NCI-H1930 (cell line): ENCODE results near the gene LACRT.
"Not testable (repeated sequence)": the region's sequence is repeated elsewhere in the genome, so short reads cannot be mapped to it uniquely, and the experiment has no call there.

ENCODE experiments used
- DNase-seq, 2 experiments: peaks; one replicate each; lab custom pipeline; 2025; lab: John Stamatoyannopoulos, UW

The LACRT gene

DNA sequence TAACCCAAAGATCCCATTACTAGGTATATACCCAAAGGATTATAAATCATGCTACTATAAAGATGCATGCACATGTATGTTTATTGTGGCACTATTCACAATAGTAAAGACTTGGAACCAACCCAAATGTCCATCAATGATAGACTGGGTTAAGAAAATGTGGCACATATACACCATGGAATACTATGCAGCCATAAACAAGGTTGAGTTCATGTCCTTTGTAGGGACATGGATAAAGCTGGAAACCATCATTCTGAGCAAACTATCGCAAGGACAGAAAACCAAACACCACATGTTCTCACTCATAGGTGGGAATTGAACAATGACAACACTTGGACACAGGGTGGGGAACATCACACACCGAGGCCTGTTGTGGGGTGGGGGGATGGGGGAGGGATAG, 4.4 kb upstream of the LACRT start:
- DNase-seq, result not testable (repeated sequence)

DNA sequence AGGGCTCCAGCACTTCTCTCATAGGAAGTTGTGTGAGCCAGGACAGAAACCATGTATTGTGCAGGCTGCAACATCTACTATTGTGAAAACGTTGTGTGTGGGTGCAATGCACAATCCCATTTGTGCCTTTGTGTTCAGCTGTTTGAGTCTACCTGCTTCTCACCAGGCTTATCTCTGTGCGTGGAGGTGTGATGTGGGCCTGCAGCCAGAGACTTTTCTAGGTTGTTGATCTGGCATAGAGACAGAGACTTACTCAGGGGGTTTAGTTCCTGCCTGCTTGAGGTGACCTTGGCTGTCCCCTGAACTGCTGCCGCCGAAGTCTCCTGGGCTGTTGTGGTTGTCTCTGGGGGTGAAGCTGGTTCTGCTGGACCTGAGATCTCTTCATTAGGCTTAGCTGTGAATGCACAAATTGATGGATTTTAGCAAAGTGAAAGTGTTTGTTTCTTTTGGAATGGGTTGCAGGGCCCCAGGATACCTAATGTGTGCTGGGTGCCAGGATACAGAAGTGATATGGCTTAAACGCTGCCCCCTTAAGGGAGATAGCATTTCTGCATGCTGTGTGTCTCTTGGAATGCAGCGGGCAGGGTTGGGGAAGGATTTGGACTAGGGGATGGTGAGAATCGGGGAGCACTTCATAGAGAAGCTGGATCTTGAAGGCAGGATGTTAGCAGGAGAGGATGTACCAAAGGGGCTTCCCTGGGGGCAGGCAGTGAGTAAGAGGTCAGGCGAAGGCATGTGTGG, 2.5 kb downstream of the LACRT start:
- no peak for DNase-seq

DNA sequence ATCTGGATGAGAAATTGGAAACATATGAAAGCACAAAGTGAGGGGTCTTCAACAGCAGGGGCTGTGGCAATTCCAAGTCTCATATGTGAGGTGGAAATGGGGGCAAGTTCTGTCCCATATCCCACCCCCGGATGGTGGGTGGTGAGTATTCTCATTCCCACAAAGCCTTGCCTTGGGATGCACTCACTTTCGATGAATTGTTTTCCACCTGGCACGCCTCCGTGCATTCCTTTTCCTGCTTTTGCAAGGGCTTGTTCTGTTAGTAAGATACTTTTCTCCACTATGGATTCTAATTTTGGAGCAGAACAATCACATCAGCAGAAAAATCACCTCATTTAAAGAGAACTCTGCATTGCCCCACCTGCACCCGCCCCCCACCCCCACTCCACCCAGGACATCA, 3.1 kb downstream of the LACRT start:
- DNase-seq, result no peak

DNA sequence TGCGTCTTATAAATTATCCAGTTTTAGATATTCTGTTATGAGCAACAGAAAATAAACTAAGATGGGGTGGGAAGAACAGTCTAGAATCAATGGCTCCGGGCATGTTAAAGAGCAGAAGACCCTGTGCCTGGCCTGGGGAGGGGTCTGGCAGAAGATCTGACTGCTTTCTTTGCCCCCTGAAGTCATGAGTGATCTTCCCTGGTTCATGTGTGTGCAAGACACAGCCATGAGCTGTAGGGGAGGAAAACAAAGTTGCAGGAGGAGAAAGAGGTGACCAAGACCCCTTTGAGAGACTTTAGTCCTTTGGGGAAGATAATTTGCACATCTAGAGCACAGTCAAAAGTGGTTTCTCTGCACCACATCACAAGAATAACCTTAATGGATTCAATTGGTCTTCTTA, 4.8 kb downstream of the LACRT start:
- no peak for DNase-seq

DNA sequence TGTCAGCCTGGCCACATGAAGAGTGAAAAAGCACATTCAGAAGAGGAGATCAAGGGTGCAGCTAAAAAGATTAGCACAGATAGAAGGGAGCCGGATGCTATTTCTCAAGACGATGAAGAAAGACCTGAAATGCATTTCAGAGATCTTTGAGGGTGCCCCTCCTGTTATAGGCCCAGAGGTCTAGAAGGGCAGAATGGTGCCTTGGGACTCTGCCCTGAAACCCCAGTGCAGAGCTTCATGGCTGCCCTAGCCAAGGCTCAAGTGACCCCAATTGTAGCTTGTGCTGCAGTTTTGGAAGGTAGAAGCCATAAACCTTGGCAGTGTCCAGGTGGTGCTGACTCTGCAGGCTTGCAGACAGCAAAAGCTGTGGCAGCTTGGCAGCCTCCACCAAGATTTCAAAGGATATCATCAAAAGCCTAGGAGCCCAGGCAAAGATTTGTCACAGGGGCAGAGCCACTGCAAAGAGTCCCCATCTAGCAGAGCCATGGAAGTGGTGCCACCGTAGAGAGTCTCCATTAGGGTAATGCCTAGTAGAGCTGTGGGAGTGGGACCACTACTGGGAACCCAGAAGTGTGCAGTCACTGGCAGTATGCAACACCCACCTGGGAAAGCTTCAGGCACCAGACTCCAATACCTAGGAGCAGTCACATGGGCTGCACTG, 6.4 kb downstream of the LACRT start:
- DNase-seq, result no peak

DNA sequence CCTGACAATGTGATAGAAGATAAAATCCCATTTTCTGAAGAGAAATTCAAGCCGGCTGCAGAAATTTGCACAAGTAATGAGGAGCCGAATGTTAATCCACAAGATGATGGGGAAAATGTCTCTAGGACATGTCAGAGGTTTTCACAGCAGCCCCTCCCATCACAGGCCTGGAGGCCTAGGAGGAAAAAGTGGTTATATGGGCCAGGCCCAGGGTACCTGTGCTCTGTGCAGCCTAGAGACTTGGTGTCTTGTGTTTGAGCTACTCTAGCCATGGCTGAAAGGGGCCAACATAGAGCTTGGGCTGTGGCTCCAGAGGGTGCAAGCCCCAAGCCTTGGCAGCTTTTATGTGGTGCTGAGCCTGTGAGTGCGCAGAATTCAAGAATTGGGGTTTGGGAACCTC, 7.4 kb downstream of the LACRT start:
- DNase-seq, result no peak

DNA sequence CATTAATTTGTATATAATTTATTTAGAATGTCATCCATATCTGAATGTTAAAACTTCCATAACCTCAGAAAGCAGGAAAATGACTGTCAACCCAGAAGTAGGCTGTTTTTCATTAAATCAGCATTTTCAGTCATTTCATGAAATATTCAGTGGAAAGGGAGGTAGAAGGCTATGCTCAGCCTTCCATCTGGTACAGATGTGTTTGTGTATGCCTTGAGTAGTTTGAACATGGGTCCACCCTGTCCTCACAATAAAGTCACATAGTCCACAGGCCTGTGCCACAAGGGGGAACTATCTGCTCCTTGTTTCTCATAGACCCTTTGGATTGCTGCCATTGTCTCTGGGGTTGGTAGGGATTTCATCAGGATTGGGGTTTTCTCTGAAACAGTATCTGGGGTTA, 9.1 kb downstream of the LACRT start:
- no peak for DNase-seq

DNA sequence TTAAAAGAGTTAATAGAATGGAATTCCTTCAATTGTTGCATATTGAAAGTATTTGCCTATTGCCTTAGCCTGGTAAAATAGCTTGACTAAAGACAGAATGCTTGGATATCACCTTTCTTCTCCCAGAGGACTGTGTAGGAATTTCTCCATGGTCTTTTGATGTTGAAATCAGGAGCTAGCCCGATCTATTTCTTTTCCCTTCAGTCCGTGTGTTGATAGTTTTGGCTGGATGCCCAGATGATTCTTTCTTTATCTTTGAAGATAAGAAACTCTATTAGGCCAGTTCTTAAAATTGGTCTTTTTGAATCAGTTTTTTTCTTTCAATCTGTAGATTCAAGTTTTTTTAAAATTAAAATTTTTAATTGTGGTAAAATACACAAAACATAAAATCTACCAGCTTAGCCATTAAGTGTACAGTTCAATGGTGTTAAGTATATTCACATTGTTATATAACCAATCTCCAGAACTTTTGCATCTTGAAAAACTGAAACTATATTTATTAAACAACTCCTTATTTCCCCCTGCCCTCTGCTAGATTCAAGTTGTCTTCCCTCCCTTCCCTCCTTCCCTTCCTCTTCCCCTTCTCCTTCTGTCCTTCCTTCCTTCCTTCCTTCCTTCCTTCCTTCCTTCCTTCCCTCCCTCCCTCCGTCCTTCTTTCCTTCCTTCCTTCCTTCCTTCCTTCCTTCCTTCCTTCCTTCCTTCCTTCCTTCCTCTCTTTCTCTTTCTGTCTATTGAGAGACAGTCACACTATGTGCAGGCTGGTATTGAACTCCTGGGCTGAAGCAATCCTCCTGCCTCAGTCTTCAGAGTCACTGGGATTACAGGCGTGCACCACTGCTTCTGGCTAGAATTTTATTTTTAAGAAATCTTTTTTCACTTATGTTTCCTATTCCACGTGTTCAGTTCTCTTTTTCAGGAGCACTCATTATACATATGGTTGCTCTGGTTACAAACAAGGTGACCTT, 10.1 kb downstream of the LACRT start:
- no peak for DNase-seq

DNA sequence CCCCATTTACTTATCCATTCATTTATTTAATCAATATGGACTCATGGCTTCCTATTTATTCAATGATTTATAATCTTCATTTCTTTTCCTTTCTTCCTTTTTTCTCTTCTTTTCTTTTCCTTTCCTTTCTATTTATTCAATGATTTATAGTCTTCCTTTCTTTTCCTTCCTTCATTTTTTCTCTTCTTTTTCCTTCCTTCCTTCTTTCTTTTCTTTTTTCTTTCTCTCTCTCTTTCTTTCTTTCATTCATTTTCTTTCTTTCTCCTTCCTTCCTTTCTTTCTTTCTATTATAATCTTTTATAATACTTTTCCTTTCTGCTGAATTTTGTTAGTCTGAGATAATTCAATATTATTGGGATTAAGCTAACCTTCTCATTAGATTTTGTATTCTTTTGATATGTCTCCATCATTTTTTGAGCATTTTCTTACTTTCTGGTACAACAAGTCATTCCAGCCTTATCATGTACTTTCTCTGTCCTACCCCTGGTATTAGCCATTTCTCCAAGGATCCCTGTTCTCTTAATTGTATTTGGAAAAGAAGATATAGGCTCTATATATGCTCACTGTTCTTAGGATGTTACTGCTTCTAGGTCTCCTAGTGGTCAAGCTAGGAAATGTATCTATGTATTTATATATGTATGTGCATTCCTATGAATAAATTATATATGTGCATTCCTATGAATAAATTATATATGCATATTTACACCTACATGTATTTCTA, 12.1 kb downstream of the LACRT start:
- no peak for DNase-seq

DNA sequence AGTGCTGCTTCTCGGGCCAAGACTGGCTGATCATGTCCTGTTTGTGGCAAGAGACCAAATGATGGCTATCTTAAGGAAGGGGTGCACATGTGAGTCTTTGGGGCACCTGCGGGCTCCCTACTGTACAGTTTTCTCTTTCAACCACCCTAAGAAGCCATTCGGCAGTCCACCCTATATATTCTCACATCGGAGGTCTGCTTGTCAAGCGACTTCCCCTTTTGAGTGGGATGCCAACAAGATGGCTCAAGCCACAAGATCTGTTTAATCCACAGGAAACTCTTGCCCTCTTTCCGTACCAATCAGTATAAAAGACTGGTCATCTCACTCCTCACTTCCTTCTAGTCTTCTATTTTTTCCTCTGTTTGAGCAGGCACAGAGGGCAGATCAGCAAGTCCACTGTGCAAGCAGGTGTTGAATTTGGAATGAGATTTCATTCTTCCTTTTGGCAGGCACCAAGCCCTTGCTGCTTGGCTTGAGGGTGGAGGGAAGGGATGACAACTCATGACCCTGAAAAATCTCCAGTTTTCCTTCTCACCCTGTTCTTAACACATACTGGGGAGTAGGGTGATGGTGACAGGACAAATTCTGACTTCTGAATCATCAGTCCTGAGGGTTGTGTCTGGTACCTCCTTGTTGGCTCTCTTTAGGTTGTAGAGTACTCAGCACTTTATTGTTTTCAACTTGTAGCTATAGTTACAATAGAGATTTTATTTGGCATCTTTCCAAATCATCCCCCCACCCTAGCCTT, 17.6 kb downstream of the LACRT start:
- DNase-seq, result no peak

DNA sequence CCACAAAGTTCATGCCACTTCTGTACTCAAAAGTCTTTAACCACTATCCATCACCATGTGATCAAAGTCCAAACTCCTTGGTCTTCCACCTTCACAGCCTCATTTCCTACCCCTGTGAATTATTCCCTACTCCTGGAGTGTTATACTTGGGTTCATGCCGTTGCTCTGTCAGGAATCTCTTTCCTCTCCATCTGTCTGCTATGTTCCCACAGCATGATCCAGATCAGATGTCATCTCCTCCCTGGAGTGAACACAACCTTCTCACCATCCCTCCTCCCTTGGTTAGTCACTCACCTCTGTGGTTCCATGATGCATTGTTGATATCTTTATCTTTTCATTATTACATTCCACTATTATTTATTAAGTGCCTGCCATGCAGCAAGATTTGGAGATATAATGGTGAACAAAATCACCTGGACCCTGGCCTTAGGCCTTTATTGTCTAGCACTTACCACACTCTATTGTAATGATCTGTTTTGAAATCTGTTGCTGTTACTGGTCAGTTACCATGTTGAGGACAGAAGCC, 22.4 kb downstream of the LACRT start:
- no peak for DNase-seq

DNA sequence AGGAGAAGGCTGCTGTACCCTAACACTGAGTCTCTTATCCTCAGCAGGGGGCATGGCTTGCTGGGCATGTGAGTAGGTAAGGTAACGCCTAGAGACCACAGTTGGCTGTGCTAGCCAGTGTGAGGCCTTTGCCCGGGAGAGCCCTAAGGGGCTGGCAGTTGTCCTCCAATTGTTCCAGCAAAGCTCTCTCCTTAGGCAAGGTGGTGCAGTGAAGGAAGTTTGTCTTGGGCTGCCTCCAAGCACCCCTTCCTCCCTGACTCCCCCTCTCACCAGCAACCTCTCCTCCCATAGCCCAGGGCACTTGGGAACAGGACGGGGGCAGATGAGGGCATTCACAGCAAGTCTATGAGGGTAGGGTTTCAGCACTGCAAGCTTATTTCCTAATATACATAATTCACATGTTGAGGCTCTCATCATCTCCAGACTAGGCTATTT, 23.0 kb downstream of the LACRT start:
- no peak for DNase-seq

DNA sequence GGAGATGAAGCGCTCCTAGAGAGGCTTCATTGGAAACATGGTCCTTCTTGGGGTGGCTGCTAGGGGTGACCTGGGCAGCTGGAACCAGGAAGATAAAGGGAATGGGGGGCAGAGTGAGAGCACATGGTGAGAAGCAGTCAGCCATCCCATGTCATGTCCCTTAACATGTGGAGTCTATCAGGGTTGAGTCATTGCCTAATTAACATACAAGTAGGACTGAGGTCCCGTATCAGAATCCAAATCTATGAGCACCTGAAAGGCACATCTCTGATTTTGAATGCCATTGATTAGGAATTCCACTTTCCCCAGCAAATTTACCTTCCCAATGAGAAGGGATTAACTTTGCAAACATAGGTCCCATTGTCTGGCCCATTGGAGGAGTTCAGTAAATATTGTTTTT, 25.9 kb downstream of the LACRT start:
- DNase-seq, result no peak

DNA sequence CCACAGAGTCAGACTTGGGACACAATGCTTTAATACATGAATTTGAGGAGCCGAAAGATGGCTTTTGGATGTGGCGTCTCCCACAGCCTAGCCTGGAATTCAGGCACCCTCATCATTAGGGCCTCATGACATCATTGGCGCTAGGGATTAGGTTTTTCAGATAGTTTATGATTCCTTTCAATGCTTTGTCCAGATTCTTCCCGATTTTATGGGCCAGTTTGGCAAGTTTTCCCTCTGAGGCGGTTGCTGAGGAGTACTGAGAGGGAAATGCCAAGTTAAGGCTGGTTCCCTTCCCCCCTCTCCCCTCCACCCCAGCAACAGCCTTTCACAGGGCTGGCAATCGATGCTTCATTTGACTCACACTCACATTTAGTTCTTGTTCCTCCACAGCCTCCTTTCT, 26.5 kb downstream of the LACRT start:
- DNase-seq, result no peak

DNA sequence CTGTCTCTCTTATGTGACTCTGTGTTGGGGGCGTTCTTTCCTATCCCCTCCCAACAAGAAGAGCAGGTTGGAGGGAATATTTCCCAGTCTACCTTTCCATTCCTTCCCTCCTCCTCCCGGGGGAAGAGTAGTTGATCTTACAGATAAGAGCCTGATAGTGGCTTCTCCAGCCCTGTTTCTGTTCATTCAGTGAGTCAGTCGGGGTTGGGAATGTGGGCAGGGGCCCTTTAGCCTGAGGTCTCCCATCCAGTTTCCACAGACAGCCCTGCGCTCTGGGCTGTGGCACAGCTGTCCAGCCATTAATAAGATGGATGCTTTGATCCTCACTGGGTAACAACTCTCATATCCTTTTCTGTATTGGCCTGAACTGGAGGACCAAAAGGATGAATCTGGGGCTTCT, 28.1 kb downstream of the LACRT start:
- no peak for DNase-seq

DNA sequence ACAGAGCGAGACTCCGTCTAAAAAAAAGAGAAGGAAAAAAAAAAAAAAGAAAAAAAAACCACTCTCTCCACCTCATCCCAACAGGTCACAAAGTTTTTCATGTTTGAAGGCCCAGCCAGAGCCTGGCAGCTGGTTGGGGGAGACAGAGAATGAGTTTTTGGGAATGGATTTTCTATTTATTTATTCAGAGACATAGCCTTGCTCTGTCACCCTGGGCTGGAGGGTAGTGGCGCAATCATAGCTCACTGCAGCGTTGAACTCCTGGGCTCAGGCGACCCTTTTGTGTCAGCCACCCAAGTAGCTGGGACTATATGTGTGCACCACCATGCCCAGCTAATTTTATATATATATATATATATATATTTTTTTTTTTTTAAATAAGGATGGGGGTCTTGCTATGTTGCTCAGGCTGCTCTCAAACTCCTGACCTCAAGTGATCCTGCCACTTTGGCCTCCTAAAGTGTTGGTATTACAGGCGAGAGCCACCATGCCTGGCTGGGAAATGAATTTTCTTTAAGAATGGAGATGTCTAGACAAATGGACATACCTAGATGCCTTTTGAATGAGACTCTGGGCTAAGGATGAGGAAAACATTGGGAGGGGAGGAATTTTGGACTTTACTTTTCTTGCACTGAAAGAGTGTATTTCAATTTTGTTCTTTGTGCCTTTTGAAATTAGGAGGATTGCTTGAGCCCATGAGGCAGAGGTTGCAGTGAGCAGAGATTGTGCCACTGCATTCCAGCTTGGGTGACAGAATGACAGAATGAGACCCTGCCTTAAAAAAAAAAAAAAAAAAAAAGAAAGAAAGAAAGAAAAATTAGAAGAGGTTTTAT, 29.3 kb downstream of the LACRT start:
- DNase-seq, result no peak

DNA sequence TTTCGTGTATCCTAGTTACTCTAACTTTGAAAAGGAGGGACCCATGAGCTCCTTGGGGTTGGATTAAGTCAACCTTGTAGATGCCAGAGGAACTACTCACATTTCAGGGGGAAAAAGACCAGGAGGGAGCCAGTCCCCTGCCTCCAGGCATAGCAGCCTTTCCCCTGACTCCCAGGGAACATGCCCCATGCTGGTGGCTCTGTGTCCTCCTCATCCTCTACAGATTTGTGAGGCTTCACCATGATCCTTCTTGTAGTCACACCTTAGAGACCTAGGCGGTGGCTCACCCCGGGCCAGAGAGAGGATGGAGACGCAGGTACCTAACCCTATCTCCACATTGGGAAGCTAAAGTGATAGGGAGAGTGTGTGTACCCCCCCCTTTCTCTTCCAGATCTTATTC, 30.3 kb downstream of the LACRT start:
- no peak for DNase-seq

DNA sequence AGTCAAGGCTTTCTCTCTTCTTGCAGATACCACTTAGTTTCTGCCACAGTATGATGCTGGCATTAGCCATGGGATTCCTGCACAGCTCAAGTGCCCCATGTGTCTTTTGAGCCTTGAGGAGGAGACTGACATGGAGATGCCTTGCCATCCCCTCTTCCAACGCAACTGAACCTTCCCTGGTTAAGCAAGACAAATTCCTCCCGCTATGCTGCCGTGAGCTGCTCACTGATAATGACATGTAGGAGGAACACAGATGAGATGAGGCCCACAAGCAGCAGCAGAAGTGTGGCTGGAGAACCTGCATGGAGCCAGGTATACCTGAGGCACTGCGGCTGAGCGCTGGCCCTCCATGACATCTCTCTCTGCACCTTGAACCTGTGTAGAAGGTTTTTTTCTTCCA, 30.8 kb downstream of the LACRT start:
- no peak for DNase-seq

DNA sequence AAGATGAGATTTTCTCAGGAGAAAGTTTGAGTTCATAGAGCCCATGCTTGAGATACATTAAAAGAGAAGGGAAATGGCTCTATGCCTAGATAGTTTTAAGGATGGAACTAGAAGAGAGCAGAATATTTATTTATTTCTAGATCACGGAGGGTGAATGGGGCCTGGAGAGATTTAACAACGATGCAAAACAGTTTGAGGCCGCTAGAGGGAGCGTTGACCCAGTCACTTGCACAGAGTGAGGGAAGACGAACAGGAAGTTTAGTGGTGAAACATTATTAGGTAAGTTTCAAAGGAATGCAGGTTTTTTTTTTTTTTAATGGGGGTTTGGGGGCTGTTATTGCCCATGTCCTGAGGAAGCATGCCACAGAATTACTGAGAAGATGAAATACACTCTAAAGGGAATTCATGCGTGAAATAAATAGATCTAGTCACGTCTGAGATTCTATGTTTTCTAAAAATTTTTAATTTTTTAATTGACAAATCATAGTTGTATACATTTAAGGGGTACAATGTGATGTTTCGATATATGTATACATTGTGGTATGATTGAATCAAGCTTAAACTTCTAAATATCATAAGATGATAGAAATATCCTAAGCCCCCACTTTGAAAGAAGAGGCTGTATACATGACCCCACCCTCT, 31.4 kb downstream of the LACRT start:
- peak; percentile 6 to 7 for DNase-seq

DNA sequence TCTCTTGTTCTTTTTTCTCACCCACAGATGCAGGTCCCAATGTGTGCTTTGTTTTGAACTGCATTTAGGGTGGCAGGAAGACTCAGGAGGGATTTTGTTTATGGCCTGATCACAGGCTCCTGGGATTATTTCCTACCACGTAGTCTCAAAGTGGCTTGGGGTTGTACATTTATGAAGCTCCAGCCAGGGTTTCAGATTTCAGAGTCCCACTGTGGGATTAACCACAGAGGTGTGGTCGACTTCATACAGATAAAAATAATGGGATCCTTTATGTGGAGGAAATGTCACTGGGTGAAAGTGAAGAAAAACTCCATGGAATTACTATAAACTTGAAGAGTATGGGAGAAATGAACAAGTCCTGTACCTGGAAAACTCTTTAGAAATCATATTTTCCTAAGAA, 32.0 kb downstream of the LACRT start:
- no peak for DNase-seq
